A549 treated with DMSO at 1 μM for 4 hours (cell line): ENCODE measurements around the gene NOG. TPM values are rescaled to one million over a fixed set of nuclear protein-coding genes. Genes with fewer than 3 reads are reported as not detected.

Experiments
- total RNA-seq: library from RNA; stranded (reverse); fragments of 200-300 nt; extraction: Qiagen RNA extraction; gene quantifications from 5 replicates; pipeline ENCODE4 v1.2.3, GENCODE V29; 2022; ENCODE audit warnings: low read depth

Gene NOG
- 0.88 to 1.4 TPM (median 1.1 TPM) in 5 replicates for total RNA-seq

GRCh38 chr17:56593646-56594319, at the start of gene NOG:
Gene NOG (plus strand): TSS chr17:56593699. CDS start chr17:56594224, 525 bp downstream.

Other genes with a start within 250 kb of the NOG start
- gene C17orf67, start 240.2 kb downstream of the NOG start, total RNA-seq: 0.68 to 2.6 TPM (median 2.3 TPM) in 5 replicates
- 3.8 to 5.2 TPM (median 4.4 TPM) in 5 replicates for gene DGKE, start 240.5 kb downstream of the NOG start, total RNA-seq